Gastrocnemius medialis (tissue), 4 donors: ENCODE results near the gene IL1R1.

Source experiments
- CTCF ChIP-seq, 5 experiments: fragments of 450-650 bp in 3 of 5; fragments of 200-600 bp in 2 of 5; sonication (generic) in 2 of 5; IDR thresholded peaks in 4 of 5; conservative IDR thresholded peaks in 1 of 5; 1 replicate in 4 of 5; 2 replicates in 1 of 5; pipeline ENCODE4 v1.5.1; 2016 to 2019; ENCODE audit warnings: antibody characterized with exemption in 5 of 5, mild to moderate bottlenecking in 3 of 5, moderate library complexity in 3 of 5
- POLR2A ChIP-seq, 2 donors: fragments of 450-650 bp; IDR thresholded peaks; one replicate each; pipeline ENCODE4 v1.6.1; 2017; ENCODE audit warnings: antibody characterized with exemption in 2 of 2, mild to moderate bottlenecking in 2 of 2, moderate library complexity in 2 of 2

GRCh38 chr2:102166189-102166845, 23.8 kb downstream of the IL1R1 start:
- TF ChIP-seq CTCF (IDR thresholded peaks at IDR 0.05 in 4 of 5, conservative IDR thresholded peaks at IDR 0.05 in 1 of 5) (peak; percentile 67 to 73 (median 72)), POLR2A (IDR thresholded peaks at IDR 0.05) (no peak)
